Vagina (tissue), 2 donors: ENCODE results near the gene APBB1.

Source experiments
- POLR2A ChIP-seq, 2 donors: fragments of 450-650 bp; IDR thresholded peaks; one replicate each; pipeline ENCODE4 v1.6.1; 2017; ENCODE audit warnings: antibody characterized with exemption in 2 of 2, mild to moderate bottlenecking in 2 of 2, moderate library complexity in 2 of 2
- TF ChIP-seq, protein P1 (sequence below), 3 experiments: fragments of 450-650 bp in 2 of 3; fragments of 200-600 bp in 1 of 3; sonication (generic) in 1 of 3; IDR thresholded peaks; one replicate each; pipeline ENCODE4 v1.5.1; 2017 to 2019; ENCODE audit warnings: antibody characterized with exemption in 3 of 3, mild to moderate bottlenecking in 2 of 3, moderate library complexity in 2 of 3

DNA sequence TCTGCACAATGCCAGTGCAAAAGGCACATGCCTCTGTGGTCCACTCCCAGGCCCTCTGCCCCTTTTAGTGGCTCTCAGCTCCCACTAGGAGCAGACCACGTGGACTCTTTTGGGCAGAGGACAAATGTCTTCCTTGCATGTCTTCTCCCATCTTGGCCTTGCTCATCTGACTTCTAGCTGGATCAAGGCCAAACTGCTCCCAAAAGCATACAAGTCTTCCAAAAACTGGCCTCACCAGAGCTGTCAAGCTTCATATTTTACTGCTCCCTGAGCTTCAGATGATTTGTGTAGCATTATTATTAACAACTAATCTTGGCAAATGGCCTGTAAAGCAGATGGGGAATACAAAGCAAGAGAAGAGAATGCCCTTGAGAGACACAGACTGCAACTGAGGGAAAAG, 21.7 kb downstream of the APBB1 start:
- TF ChIP-seq, protein P1, sequence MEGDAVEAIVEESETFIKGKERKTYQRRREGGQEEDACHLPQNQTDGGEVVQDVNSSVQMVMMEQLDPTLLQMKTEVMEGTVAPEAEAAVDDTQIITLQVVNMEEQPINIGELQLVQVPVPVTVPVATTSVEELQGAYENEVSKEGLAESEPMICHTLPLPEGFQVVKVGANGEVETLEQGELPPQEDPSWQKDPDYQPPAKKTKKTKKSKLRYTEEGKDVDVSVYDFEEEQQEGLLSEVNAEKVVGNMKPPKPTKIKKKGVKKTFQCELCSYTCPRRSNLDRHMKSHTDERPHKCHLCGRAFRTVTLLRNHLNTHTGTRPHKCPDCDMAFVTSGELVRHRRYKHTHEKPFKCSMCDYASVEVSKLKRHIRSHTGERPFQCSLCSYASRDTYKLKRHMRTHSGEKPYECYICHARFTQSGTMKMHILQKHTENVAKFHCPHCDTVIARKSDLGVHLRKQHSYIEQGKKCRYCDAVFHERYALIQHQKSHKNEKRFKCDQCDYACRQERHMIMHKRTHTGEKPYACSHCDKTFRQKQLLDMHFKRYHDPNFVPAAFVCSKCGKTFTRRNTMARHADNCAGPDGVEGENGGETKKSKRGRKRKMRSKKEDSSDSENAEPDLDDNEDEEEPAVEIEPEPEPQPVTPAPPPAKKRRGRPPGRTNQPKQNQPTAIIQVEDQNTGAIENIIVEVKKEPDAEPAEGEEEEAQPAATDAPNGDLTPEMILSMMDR (IDR thresholded peaks at IDR 0.05) = no peak
- TF ChIP-seq POLR2A (IDR thresholded peaks at IDR 0.05) = no peak
